GM23338 (cell line): ENCODE data around the gene SYT2.
"Not testable (repeated sequence)": the region's sequence is repeated elsewhere in the genome, so short reads cannot be mapped to it uniquely, and the experiment has no call there.

Experiments used
- CREB1 ChIP-seq: fragments of 250-450 bp; sonication (Bioruptor Pico); IDR thresholded peaks from 2 replicates; pipeline ENCODE4 v1.5.0; 2020; ENCODE audit warnings: low read depth, mild to moderate bottlenecking, moderate library complexity
- EZH2 ChIP-seq: fragments of 200-600 bp; sonication (generic); IDR thresholded peaks from one replicate; pipeline ENCODE4 v1.8.0; 2017; ENCODE audit warnings: antibody characterized with exemption, mild to moderate bottlenecking, low read depth; ENCODE audit not compliant: unreplicated experiment
- EZH2phosphoT487 ChIP-seq: fragments of 200-600 bp; sonication (generic); IDR thresholded peaks from one replicate; pipeline ENCODE4 v1.8.1; 2018; ENCODE audit warnings: antibody characterized with exemption; ENCODE audit not compliant: unreplicated experiment
- NANOG ChIP-seq: IDR thresholded peaks from 2 replicates; pipeline ENCODE4 v1.6.1; 2016; ENCODE audit warnings: antibody characterized with exemption, borderline replicate concordance
- POLR2AphosphoS5 ChIP-seq: IDR thresholded peaks from 2 replicates; pipeline ENCODE4 v1.6.1; 2016; ENCODE audit warnings: antibody characterized with exemption, low read depth
- STAT1 ChIP-seq: IDR thresholded peaks from one replicate; pipeline ENCODE4 v1.6.1; 2016; ENCODE audit warnings: antibody characterized with exemption; ENCODE audit not compliant: unreplicated experiment
- ZNF114 ChIP-seq: fragments of 250-450 bp; sonication (Bioruptor Pico); IDR thresholded peaks from 2 replicates; pipeline ENCODE4 v1.5.0; 2020; ENCODE audit warnings: mild to moderate bottlenecking, moderate library complexity
- TF ChIP-seq, protein P1 (sequence below), 2 experiments: fragments of 200-600 bp in 1 of 2; sonication (generic) in 1 of 2; conservative IDR thresholded peaks; 2 replicates each; pipeline versions ENCODE4 v1.5.1 to v1.6.1; 2016 to 2017; ENCODE audit warnings: antibody characterized with exemption in 2 of 2, low read depth in 2 of 2, mild to moderate bottlenecking in 2 of 2, moderate library complexity in 1 of 2
- TF ChIP-seq, protein P2 (sequence below): IDR thresholded peaks from 2 replicates; pipeline ENCODE4 v1.6.1; 2016; ENCODE audit warnings: antibody characterized with exemption
- TF ChIP-seq, protein P3 (sequence below): fragments of 250-450 bp; sonication (Bioruptor Pico); IDR thresholded peaks from 2 replicates; pipeline ENCODE4 v1.5.0; 2020; ENCODE audit warnings: mild to moderate bottlenecking, moderate library complexity
- TF ChIP-seq, protein P4 (sequence below): IDR thresholded peaks from one replicate; pipeline ENCODE4 v1.6.1; 2018; ENCODE audit warnings: antibody characterized with exemption; ENCODE audit not compliant: unreplicated experiment

DNA sequence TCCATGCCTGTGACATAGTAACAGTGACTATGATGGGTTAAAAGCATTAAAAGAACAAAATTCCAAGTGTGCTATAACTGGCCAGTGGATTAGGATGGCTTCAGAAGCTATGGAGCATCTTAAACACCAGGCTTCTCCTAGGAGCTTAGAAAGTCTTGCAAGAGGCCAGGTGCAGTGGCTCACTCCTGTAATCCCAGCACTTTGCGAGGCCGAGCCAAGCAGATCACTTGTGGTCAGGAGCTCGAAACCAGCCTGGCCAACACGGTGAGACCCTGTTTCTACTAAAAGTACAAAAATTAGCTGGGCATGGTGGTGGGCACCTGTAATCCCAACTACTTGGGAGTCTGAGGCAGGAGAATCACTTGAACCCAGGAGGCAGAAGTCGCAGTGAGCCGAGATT lies 12.8 kb upstream of the SYT2 start:
- not testable (repeated sequence) for TF ChIP-seq POLR2AphosphoS5; EZH2; ZNF114; EZH2phosphoT487; NANOG; STAT1; CREB1 (CRISPR knock-in tag)
- TF ChIP-seq, protein P1, sequence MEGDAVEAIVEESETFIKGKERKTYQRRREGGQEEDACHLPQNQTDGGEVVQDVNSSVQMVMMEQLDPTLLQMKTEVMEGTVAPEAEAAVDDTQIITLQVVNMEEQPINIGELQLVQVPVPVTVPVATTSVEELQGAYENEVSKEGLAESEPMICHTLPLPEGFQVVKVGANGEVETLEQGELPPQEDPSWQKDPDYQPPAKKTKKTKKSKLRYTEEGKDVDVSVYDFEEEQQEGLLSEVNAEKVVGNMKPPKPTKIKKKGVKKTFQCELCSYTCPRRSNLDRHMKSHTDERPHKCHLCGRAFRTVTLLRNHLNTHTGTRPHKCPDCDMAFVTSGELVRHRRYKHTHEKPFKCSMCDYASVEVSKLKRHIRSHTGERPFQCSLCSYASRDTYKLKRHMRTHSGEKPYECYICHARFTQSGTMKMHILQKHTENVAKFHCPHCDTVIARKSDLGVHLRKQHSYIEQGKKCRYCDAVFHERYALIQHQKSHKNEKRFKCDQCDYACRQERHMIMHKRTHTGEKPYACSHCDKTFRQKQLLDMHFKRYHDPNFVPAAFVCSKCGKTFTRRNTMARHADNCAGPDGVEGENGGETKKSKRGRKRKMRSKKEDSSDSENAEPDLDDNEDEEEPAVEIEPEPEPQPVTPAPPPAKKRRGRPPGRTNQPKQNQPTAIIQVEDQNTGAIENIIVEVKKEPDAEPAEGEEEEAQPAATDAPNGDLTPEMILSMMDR (conservative IDR thresholded peaks at IDR 0.05; ENCODE audit: low read depth in 2 of 2), result not testable (repeated sequence)
- TF ChIP-seq, protein P2, sequence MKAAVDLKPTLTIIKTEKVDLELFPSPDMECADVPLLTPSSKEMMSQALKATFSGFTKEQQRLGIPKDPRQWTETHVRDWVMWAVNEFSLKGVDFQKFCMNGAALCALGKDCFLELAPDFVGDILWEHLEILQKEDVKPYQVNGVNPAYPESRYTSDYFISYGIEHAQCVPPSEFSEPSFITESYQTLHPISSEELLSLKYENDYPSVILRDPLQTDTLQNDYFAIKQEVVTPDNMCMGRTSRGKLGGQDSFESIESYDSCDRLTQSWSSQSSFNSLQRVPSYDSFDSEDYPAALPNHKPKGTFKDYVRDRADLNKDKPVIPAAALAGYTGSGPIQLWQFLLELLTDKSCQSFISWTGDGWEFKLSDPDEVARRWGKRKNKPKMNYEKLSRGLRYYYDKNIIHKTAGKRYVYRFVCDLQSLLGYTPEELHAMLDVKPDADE, result not testable (repeated sequence)
- TF ChIP-seq, protein P3, sequence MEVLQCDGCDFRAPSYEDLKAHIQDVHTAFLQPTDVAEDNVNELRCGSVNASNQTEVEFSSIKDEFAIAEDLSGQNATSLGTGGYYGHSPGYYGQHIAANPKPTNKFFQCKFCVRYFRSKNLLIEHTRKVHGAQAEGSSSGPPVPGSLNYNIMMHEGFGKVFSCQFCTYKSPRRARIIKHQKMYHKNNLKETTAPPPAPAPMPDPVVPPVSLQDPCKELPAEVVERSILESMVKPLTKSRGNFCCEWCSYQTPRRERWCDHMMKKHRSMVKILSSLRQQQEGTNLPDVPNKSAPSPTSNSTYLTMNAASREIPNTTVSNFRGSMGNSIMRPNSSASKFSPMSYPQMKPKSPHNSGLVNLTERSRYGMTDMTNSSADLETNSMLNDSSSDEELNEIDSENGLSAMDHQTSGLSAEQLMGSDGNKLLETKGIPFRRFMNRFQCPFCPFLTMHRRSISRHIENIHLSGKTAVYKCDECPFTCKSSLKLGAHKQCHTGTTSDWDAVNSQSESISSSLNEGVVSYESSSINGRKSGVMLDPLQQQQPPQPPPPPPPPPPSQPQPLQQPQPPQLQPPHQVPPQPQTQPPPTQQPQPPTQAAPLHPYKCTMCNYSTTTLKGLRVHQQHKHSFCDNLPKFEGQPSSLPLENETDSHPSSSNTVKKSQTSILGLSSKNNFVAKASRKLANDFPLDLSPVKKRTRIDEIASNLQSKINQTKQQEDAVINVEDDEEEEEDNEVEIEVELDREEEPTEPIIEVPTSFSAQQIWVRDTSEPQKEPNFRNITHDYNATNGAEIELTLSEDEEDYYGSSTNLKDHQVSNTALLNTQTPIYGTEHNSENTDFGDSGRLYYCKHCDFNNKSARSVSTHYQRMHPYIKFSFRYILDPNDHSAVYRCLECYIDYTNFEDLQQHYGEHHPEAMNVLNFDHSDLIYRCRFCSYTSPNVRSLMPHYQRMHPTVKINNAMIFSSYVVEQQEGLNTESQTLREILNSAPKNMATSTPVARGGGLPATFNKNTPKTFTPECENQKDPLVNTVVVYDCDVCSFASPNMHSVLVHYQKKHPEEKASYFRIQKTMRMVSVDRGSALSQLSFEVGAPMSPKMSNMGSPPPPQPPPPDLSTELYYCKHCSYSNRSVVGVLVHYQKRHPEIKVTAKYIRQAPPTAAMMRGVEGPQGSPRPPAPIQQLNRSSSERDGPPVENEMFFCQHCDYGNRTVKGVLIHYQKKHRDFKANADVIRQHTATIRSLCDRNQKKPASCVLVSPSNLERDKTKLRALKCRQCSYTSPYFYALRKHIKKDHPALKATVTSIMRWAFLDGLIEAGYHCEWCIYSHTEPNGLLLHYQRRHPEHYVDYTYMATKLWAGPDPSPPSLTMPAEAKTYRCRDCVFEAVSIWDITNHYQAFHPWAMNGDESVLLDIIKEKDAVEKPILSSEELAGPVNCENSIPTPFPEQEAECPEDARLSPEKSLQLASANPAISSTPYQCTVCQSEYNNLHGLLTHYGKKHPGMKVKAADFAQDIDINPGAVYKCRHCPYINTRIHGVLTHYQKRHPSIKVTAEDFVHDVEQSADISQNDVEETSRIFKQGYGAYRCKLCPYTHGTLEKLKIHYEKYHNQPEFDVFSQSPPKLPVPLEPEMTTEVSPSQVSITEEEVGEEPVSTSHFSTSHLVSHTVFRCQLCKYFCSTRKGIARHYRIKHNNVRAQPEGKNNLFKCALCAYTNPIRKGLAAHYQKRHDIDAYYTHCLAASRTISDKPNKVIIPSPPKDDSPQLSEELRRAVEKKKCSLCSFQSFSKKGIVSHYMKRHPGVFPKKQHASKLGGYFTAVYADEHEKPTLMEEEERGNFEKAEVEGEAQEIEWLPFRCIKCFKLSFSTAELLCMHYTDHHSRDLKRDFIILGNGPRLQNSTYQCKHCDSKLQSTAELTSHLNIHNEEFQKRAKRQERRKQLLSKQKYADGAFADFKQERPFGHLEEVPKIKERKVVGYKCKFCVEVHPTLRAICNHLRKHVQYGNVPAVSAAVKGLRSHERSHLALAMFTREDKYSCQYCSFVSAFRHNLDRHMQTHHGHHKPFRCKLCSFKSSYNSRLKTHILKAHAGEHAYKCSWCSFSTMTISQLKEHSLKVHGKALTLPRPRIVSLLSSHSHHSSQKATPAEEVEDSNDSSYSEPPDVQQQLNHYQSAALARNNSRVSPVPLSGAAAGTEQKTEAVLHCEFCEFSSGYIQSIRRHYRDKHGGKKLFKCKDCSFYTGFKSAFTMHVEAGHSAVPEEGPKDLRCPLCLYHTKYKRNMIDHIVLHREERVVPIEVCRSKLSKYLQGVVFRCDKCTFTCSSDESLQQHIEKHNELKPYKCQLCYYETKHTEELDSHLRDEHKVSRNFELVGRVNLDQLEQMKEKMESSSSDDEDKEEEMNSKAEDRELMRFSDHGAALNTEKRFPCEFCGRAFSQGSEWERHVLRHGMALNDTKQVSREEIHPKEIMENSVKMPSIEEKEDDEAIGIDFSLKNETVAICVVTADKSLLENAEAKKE (CRISPR knock-in tag), result not testable (repeated sequence)
- TF ChIP-seq, protein P4, sequence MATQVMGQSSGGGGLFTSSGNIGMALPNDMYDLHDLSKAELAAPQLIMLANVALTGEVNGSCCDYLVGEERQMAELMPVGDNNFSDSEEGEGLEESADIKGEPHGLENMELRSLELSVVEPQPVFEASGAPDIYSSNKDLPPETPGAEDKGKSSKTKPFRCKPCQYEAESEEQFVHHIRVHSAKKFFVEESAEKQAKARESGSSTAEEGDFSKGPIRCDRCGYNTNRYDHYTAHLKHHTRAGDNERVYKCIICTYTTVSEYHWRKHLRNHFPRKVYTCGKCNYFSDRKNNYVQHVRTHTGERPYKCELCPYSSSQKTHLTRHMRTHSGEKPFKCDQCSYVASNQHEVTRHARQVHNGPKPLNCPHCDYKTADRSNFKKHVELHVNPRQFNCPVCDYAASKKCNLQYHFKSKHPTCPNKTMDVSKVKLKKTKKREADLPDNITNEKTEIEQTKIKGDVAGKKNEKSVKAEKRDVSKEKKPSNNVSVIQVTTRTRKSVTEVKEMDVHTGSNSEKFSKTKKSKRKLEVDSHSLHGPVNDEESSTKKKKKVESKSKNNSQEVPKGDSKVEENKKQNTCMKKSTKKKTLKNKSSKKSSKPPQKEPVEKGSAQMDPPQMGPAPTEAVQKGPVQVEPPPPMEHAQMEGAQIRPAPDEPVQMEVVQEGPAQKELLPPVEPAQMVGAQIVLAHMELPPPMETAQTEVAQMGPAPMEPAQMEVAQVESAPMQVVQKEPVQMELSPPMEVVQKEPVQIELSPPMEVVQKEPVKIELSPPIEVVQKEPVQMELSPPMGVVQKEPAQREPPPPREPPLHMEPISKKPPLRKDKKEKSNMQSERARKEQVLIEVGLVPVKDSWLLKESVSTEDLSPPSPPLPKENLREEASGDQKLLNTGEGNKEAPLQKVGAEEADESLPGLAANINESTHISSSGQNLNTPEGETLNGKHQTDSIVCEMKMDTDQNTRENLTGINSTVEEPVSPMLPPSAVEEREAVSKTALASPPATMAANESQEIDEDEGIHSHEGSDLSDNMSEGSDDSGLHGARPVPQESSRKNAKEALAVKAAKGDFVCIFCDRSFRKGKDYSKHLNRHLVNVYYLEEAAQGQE, result not testable (repeated sequence)
